HL-60/S4 treated with phorbol 12-myristate 13-acetate at 8.2 ng/mL for 4 days and 3 days (cell line): Measurements from ENCODE around the gene SOX11.
"Not testable (repeated sequence)": the region's sequence is repeated elsewhere in the genome, so short reads cannot be mapped to it uniquely, and the experiment has no call there.

Experiments used
- in situ Hi-C: fragments of 300-500 bp; cut with MboI; formaldehyde crosslinking; loops from 2 replicates; pipeline ENCODE4 v1.15.0; 2022; ENCODE audit warnings: low sequenced_read_pairs

Gene SOX11

GRCh38 chr2:5691985-5692529 is at the start of gene SOX11:
Gene SOX11 (plus strand): TSS chr2:5692384. CDS start chr2:5692722, 338 bp downstream.
- in situ Hi-C loops: no loop called here

DNA sequence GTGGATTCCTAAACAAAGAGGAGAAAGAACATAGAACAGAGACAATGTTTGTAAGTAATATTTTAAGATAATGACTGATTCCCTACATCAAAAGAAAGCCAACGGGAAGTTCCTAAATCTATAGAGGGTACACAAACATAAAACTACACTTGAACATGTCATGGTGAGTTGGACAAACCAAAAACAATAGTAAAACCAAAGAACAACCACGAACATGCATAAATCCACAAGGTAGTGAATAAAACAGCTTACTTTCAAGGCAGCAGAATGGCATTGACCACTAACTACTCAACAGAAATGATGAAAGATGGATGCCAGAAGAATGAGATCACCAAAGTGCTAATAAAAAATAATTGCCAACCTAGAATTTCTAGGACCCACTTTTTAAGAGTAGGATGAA is 39.5 kb upstream of the SOX11 start:
- in situ Hi-C loops: not testable (repeated sequence)

- in situ Hi-C loops: not testable (repeated sequence)
Observed at GRCh38 chr2:5653756-5654155, 38.4 kb upstream of the SOX11 start.

DNA sequence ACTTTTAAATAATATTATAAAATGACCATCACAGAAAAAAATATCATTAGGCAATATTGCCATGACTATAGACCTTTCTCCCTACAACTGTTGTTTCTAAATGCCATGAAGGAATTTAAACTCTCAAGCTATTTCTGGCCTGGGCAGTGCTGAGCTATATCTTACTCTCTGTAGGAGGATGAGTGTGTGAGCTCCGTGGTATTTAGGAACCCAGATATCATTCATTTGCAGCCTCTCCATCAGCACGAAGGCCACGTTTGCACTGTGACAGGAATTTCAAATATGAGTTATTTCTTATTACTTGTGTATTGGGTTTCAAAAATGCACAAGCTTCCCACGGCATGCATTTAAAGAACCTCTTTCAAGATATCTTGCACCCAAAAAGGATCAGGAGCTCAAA is 35.0 kb upstream of the SOX11 start:
- in situ Hi-C loops: no loop called here

DNA sequence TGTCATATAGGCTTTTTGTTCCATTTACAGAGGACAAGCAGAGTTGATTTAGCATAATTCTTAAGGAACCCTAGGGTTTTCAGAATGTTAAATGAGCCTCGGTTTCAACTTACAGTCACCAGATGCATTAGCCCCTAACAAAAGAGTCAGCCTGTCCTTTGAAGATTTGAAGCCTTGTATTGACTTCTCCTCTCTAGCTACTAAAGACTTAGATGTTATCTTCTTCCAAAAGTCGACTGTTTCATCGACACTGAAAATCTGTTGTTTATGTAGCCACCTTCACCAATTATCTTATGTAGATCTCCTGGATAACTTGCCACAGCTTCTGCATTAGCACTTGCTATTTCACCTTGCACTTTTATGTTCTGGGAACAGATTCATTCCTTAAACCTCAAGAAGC is 31.6 kb upstream of the SOX11 start:
- in situ Hi-C loops: no loop called here

DNA sequence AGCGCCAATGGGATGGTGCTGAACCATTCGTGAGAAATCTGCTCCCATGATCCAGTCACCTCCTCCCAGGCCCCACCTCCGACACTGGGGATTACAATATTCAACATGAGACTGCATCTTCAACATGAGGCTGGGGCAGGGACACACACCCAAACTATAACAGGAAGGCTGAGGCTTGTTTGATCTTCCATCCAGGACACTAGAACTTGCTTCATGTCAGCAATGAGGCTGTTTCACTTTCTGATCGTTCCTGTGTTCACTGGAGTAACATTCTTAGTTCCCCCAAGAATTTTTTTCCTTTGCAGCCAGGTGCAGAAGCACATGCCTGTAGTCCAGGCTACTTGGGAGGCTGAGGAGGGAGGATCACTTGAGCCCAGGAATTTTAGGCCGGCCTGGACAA is 30.8 kb upstream of the SOX11 start:
- in situ Hi-C loops: no loop called here

GRCh38 chr2:5664278-5664681 is 27.9 kb upstream of the SOX11 start:
- in situ Hi-C loops: no loop called here

DNA sequence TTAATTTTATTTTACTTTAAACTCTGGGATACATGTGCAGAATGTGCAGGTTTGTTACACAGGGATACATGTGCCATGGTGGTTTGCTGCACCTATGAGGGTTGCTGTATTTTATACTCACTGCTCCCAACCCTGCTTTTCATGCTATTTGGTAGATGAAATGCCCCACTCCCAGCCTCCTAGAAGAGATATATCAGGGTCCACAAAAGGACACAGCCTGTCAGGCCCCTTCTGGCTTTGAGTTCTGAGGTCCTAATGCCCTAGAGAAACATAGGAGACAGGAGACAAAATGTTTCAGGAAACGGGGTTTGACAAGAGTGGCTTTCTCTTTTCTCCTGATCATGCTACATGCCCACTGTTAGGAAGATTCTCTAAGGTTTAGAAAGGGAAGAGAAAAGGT is 27.1 kb upstream of the SOX11 start:
- in situ Hi-C loops: no loop called here

DNA sequence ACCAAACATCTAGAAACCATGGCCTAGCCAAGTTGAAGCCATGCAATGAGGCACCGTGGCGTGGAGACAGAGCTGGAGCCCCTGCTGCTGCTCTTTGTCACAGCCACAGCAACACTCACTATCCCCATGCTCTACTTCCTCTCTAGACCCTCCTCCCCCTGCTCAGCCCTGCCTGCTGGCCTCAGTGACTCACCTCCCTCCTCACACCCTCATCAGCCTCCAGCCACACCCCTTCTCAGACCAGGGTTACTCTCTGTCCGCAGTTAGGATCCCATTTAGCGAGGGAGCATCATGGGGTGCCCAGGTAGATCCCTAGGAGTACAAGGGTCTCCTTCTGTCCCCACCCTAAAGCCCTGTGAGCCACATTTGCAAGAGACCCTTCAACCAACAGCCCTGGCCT is 25.4 kb upstream of the SOX11 start:
- in situ Hi-C loops: no loop called here

- in situ Hi-C loops: not testable (repeated sequence)
Observed at GRCh38 chr2:5667655-5668054, 24.5 kb upstream of the SOX11 start.

DNA sequence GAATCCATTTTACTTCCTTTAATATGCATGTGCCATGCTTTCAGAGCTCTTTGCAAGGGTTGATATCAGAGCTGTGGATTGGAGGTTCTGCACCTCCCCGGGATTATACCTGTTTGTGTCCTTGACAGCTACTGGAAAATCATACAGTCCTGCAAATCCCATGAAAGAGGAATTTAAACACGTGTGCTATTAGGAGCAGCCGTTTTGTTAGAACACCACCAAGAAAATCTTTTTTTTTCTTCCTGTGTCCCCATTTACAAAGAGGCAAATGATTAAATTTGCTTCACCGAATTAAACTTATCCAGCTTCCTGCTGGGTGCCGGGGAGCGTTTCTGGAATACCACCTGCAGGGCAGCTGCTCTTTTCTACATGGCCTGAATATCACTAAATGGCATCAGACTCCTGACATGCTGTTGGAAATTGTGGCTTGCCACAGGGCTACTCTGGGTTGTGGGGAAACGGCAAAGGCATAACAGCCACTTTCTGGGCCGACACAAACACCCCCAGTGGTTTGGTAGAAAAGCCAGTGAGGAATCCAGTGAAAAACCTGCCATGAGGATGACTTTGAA is 23.4 kb upstream of the SOX11 start:
- in situ Hi-C loops: no loop called here

DNA sequence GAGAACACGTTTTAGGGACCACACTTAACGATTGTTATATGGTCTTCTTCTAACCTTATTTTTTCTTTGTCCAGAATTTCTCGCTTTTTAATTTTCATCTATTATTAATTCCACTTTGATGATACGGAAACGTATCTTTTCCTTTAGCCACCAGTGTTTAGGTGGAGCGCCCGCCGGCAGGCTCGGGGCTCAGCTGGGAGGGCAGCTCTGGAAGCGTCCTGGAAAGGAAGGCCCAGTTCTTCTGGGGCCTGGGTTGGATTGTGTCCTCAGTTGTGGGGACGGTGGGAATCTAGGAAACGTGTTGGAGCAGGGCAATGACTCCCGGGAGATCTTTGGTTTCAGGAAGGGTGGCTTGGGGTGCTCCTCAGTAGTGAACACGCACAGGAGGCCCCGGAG is 19.4 kb upstream of the SOX11 start:
- in situ Hi-C loops: no loop called here

DNA sequence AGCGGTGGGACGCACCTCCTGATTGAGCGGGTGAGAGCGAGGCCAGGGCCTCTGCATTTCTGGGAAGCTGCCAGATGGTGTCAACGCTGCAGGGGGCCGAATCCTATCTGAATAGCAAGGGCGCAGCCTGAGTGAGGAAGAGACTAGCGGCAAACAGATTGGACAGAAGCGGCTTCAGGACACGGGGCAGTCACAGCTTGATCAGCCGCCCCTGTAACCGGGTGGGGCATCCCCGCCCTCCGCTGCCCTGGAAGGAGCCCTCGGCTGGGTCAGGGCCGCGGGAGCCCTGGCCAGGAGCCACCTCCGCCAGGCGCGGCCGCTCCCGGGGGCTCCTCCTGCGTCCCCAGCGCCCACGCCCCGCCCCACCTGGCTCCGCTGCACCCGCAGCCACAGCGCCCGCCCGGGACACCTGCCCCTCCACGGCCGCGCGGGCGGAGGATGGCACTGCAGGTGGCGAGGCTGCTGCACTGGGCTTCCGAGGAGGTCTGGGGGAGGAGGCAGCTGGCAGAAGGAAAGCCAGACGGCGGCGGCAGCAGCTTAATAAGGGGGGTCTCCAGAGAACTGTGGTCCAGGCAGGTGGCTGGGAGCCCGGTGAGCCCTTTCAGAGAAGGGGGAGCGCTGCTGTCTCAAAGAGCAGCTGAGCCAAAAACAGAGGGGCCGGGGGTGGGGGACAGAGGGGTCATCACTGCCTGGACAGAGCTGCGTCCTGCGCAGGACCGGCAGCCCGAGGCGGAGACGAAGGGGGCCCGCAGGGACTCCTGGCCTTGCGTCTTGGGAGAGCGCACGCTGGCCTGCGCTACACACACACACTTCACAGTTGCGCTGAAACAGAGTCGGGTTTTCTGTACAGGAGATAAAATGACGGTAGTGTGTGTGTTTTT is 18.8 kb upstream of the SOX11 start:
- in situ Hi-C loops: no loop called here

DNA sequence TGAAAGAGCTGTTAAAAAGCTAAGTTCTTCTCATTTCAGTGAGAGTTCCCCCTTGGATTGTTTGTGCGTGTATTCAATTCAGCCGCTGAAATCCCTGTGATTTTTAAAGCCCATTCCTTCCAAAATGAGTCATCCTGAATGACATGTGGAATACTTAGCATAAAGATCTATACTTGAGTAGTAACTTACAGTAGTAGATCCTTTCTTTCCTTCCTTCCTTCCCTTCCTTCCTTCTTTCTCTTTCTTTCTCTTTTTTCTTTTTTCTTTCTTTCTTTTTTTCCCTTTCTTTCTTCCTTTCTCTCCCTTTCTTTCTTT is 18.2 kb upstream of the SOX11 start:
- in situ Hi-C loops: no loop called here

- in situ Hi-C loops: no loop called here
Observed at GRCh38 chr2:5677133-5677532, 15.1 kb upstream of the SOX11 start.

DNA sequence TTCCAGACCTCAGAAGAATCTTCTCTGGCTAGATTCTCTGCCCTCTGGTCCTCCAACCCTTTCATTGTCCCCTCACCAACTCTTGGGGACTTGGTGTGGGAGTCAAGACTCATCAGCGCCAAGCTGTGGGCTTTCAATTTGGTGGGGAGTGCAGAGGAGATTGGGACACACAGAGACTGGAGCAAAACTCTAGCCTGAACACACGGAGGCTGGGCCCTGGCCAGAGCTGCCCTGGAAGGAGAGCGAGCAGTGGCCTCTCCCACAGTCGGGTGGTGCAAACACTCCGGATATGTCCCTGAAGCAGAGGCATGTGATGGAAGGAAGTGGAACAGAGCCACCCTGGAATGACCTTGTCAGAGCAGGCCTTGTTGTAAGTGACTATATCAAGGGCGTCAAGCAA is 8.7 kb upstream of the SOX11 start:
- in situ Hi-C loops: no loop called here

DNA sequence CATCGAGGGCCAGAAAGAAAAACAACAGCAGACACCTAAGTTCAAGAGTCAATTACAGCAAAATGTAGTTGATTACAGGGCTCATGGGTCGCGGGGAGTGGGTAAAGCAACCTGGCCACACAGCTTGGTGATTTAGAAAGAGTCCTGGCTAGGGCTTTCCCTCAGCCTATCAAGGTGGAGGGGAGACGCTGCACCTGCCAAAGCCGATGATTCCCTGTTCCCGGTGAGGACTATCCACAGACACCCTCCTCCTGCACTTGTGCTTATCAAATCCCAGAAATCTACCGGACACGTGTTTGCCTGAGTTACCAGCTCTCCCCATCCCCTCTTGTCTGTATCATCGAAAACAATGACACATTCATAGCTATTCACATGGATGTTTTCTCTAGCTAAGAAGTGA is 7.0 kb upstream of the SOX11 start:
- in situ Hi-C loops: no loop called here

- in situ Hi-C loops: no loop called here
Observed at GRCh38 chr2:5686068-5686467, 6.1 kb upstream of the SOX11 start.

- in situ Hi-C loops: no loop called here
Observed at GRCh38 chr2:5686536-5686935, 5.6 kb upstream of the SOX11 start.

GRCh38 chr2:5689750-5690149 is 2.4 kb upstream of the SOX11 start:
- in situ Hi-C loops: no loop called here

- in situ Hi-C loops: no loop called here
Observed at GRCh38 chr2:5690286-5690685, 1.9 kb upstream of the SOX11 start.

- in situ Hi-C loops: no loop called here
Observed at GRCh38 chr2:5690718-5691220, 1.4 kb upstream of the SOX11 start.
